ENCODE data around the gene FOXC1.

Gene FOXC1

DNA sequence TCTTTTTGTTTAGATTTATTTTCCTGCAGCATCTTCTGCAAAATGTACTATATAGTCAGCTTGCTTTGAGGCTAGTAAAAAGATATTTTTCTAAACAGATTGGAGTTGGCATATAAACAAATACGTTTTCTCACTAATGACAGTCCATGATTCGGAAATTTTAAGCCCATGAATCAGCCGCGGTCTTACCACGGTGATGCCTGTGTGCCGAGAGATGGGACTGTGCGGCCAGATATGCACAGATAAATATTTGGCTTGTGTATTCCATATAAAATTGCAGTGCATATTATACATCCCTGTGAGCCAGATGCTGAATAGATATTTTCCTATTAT is 3.2 kb downstream of the FOXC1 start:
- no peak for DNase-seq

GRCh38 chr6:1613346-1613687 is 3.6 kb downstream of the FOXC1 start:
- no peak for DNase-seq

- no peak for DNase-seq
Observed at GRCh38 chr6:1613688-1614447, 4.2 kb downstream of the FOXC1 start.

GRCh38 chr6:1614448-1615150 is 4.9 kb downstream of the FOXC1 start:
- no peak for DNase-seq

- no peak for DNase-seq
Observed at GRCh38 chr6:1615151-1615852, 5.6 kb downstream of the FOXC1 start.

DNA sequence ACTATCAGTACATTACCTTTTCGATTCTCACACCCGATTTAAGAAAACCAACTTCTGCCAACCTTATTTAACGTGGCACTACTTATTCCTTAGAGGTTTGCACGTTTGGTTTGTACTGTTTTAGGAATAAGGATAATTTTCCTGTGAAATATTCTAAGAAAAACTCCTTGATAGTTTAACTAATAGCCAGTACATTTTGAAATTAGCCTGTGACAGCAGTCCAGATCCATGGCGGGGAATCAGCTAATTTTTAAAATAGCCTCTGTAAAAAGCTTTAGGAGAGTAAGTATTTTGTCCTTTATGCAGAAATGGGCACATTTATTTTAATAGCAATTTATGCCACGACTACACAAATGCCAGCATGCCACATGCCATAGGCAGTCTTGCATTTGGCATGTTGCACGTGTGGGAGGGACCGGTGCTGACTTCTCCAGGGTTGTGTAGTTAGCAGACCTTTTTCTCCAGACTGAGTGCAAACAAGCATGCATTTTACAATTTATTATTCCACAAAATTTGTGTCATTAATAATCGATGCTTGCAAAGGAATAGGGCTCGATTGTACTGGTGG is 6.2 kb downstream of the FOXC1 start:
- no peak for DNase-seq

GRCh38 chr6:1616701-1617463 is 7.2 kb downstream of the FOXC1 start:
- DNase-seq = no peak

DNA sequence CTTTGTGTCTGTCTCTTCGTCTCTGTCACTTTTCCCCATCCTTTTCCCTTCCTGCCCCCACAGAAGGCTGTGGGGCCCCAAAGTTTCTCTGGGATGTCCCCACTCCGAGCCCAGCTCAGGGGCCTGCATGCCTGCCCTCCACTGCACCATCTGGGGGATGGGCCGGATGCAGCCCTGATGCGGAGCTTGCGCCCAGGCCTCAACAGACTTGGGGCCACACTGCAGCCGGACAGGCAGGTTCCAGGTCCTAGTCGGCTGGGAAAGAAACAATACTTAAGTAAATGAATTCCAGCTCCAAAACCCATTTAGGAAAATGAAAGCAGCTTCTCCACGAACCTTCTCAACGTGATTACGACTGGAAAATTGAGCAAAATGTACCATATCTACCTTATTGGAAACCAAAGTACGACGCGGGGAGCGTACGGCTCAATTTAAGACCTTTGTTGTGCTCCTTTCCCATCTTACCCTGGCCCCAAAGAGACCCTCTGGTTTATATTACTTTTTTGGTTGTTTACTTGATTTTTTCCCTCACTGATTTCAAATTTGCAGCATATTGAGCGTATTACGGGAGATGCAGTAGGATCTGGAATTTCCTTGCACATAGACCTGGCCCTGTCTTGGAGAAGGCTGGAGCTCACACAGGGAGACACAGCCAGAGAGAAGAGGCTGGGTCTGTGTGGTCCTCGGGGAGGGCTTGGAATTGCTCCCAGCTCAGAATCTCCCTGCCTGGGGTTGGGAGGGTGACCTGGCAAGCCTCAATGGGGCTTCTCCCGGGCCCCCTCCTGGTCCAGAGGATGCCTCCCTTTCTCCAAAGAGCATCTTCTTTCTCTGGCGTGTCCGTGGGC is 8.0 kb downstream of the FOXC1 start:
- no peak for DNase-seq

DNA sequence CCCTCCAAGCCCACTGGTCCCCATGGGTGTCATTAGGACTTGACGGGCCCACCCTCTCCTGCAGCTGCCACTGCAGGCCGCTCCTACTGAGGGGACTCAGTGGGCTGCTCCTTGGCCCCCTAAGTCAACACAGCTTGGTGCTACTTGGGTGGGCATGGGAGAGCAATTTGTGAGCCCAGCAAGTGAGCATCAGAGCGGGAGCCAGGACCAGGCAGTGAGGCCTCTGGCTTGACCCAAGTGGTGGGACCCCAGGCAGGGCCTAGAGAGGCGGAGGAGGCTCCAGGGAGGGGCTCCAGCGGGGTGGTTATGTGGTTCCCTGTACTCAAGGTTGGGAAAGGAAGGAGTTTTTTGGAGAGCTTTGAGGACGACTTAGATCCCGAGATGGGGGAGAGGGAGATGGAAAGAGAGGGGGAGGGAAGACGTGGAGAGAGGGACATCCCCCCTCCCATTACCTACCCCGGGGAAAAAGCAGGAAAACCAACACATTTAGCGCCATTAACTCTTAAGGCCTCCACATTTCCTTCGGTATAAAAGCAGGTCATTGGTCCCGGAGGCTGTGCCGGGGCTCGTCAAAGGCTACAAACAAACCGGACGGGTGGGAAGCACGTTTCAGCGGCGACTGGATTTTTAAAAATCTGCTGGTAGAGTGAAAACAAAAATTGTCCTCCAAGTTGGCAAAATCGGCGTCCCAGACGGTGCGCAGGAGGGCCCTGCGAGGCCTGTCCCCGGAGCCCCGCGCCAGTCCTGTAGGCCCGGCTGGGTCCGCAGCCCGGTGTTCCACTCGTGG is 8.8 kb downstream of the FOXC1 start:
- no peak for DNase-seq

GRCh38 chr6:1619098-1619672 is 9.5 kb downstream of the FOXC1 start:
- DNase-seq = no peak

DNA sequence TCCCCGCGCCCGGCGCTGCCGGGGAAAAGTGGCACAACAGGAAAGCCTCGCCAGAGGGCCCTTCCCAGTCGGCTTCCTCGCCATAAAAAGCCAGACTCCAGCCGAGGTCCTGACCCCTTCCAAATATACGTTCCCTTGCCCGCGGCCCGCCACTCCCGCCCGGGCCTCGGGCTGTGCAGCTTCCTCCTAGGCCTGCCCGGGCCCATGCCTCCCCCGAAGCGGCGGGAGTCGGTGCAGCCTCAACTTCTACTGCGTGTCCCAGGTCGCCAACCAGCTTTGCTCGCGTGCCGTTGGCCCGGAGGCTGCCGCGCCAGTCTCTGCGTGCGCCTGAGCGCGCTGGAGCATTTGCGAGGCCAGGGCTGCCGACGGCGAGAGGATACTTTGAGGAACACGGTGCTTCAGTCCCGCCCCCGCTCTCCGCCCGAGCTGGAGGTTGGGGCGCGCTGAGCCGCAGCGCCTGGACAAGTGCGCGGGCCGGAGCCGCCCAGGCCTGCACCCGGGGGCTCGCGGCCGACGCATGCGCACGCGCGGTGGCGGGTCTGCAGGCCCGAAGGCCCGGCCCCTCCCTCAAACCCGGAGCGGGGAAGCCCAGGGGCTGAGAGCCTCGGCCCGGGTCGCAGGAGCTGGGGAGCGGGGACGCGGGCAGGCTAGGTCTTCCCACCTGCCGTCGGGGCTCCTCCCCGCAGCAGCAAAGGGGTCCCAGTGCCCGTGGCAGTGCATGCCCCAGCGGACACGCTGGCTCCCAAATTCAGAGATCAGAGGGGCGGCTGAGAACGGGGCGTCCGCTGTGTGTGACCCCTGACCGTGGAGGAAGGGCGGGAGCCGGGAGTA is 10.2 kb downstream of the FOXC1 start:
- DNase-seq = no peak

GRCh38 chr6:1620504-1621069 is 10.9 kb downstream of the FOXC1 start:
- DNase-seq = no peak

- no peak for DNase-seq
Observed at GRCh38 chr6:1621070-1621701, 11.5 kb downstream of the FOXC1 start.

- DNase-seq = no peak
Observed at GRCh38 chr6:1622220-1622850, 12.6 kb downstream of the FOXC1 start.

- DNase-seq = no peak
Observed at GRCh38 chr6:1622851-1623768, 13.4 kb downstream of the FOXC1 start.

DNA sequence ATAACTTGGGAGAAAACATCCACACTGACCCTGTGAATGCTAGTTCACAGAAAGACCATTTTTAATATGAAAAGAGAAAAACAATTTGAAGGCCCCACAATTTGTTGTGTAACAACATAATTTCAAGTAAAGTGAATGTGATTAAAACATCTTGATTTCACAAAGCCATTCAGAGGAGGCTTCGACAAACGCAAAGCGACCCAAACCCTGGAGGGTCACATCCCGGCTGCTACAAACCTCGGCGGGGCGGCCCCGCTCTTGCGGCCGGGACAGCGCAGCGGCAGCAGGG is 14.0 kb downstream of the FOXC1 start:
- no peak for DNase-seq

GRCh38 chr6:1624058-1624850 is 14.5 kb downstream of the FOXC1 start:
- no peak for DNase-seq

Measured in midbrain (tissue), 1 donor.